Stimulated activated naive CD8-positive, alpha-beta T cell treated with anti-CD3 and anti-CD28 coated beads, Interleukin-15, Interleukin-2, amounts not matched to agents 100 U/mL and 50 U/mL, for 24 hours (primary cell): Measurements from ENCODE around the gene BCAR3.
A peak's percentile ranks its signal among the peaks of the same experiment; 100 is the strongest.
"Not testable (repeated sequence)": the region's sequence is repeated elsewhere in the genome, so short reads cannot be mapped to it uniquely, and the experiment has no call there.

ENCODE experiments used
- ATAC-seq: fragments of 150-1000 bp; cut with Tn5 transposase; one replicate; pipeline ENCODE4 v1.10.0; 2021
- DNase-seq: peaks from one replicate; pipeline ENCODE4 v3.0.0; 2021

BCAR3 gene

DNA sequence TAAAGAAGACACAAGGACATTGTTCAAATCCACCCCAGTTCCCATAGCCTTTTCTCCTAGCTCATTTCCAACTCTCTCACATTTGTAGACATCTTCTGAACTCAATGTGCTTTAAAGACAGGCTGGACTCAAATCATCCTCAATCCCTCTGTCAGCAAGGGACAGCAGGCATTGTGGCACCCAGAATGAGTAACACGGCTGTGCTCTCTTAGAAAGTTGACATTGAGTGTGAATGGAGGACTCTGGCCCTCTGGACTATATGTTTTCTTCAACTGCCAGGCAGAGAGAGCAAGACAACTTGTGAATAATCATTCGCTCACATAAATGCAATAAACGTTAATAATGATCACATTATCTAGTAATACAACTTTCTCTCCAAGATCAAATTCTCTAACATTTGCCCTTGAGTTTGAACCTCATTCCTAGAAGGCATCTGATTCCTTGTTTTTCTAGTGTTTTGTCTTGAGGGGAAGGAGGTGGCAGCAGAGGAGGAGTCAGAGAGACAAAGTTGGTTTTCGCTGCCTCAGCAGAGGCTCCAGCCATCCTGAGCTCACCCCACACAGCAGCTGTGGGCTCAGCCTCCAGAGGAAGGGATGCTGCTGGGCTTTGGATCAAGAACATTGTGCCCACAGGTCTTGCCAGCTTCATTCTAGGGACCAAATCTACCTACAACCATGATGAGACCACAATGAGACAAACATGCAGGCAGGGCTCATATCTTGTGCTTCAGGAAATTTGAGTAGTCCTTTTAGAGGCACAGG is 85.1 kb downstream of the BCAR3 start:
- no peak for ATAC-seq
- DNase-seq = no peak

DNA sequence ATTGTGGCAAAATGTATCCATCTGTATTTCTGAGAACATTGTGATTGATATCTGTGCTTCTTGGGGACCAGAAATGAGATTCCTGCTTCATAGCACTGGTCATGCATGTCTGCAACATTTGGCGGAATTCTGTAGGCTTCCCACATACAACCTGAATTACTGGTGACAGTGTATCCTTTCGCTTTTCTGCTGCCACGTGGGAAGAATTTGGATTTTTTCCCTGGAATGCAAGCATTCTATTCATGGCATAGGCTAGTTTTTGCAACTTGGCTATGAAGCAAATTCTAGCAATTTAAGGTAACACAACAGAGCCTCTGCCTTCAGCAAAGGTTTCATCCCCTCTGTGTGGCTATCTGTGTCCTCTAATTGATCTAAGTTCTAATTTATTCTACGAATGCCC is 85.9 kb downstream of the BCAR3 start:
- no peak for ATAC-seq
- no peak for DNase-seq

- ATAC-seq (no peak), DNase-seq (no peak)
Observed at GRCh38 chr1:93595266-93595665, 86.4 kb downstream of the BCAR3 start.

DNA sequence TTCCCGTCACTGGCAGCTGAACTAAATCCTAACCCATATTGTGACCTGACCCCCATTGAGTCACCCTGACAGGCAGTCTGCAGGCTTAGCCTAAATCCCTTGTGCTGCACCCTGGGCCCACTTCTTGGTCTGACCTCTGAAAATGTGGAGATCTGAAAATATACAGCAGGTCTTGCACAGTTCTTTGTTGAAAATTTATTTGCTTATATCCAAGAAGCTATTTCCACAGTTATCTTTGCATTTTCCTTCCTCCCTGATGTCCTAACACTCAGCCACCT is 87.1 kb downstream of the BCAR3 start:
- DNase-seq = no peak
- no peak for ATAC-seq

DNA sequence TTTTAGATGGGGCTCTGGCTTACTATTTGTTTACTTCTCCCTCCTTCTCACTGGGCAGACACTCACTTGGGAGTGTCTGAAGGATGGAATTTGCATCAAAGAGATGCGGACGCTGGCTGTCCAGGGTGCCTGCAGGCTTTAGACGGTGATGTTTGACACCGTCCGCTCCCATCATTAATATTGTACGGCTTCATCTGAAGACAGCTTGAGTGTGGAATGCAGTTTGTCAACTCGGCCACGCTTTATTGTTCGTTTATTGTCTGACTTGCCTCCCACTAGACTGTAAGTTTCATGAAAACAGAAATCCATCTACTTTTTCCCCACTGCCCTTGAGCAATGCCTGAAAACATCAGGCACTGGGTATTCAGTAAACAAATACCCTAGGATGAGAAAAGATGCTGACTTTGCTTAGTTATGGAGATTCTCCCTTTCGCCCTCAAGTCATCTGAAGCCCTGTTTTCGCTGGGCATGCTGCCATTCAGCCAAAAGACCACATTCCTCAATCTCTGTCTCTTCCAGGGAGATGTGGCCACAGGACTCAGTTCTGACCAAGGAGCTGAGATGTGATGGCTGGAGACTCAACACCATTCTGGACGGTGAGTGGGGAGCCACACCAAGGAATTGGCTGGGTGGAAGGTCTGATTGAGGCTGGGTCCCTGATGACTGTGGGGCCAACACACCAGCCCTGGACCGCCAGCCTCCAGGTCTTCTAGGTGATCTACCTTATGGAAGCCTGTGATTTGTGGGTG is 87.6 kb downstream of the BCAR3 start:
- DNase-seq (no peak), ATAC-seq (no peak)

DNA sequence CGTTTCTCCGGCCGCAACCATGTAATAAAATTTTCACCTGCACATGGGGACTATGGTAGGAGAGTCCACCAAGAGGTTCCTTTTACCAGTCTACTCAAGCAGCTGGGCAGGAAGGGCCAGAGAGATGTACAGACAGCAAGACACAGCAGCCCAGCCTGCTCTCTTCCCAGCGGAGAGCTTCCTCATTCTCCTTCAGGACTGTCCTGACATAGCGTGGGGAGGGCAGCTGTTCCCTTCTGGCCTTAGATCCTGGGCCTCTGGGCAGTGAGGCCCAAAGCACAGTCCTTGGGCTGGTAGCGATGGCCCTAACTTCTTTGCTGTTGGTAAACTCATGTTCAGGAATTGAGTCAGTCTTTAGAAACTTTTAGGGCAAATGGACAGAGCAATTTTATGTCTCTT is 89.1 kb downstream of the BCAR3 start:
- ATAC-seq = no peak

DNA sequence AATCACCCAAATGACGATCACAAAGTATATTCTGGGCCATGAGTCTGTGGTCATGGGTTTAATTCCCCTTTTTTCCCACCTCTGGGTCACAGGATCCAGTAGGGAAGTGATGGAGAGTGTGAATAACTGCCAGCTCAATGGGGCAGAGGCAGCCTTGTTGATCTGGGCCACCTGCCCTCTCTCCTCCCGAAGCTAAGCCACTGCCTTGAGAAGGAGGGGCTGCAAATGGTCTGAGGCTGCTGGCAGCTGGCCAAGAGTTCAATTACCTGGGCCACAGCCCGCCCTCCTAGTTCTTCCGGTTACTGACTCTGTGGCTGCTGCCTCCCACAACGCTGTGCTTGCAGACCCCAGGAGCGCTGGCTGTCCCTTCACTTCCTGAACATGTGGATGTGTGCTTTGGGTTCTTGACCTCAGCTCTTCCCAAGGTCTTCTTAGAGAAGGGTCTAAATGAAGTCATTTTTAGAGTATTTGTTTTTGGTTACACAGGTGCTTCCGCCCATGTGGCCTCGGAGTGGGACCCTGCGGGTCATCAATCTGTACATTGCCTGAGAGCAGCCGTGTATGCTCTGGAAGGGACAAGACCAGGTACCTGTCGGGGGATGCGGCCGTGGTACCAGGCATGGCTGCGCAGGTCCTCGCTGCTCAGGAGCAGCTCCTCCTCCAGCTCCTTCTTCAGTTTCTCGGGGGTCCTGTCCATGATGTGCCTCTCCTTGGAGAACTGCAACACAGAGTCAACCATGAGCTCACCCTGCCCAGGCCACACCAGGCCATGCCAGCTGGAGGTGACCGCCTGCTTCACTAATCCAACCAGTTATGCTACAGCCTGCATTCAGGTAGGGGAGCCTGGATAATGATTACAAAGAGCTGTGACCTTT is 89.7 kb downstream of the BCAR3 start:
- ATAC-seq (peak; percentile 35), DNase-seq (peak; percentile 50)

More for the DNA sequence above, 89.1 kb downstream of the BCAR3 start:
- DNase-seq = no peak

GRCh38 chr1:93591291-93591675 is 90.4 kb downstream of the BCAR3 start:
- ATAC-seq, DNase-seq: not testable (repeated sequence)

- DNase-seq = no peak
- no peak for ATAC-seq
Observed at GRCh38 chr1:93588955-93589354, 92.7 kb downstream of the BCAR3 start.

DNA sequence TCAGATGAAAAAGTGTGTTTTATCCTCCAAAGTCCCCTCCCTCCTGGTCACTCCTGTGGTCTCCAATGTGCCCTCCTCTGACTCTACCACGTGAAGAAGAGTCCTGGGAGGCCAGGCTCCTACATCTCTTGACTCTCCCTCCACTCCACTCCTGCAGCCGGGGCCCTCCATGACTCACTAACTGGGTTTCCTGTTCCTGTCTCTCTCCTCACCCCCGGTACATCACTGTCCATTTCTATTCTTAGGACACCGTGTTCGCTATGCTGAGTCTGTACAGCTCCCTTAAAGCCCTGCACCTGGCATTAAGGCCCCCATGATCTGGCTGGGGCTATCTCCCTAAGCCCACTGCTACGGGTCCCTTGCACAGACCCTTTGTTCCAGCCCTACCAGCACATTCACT is 93.4 kb downstream of the BCAR3 start:
- DNase-seq (no peak), ATAC-seq (no peak)

- ATAC-seq (no peak), DNase-seq (no peak)
Observed at GRCh38 chr1:93587354-93587753, 94.3 kb downstream of the BCAR3 start.

DNA sequence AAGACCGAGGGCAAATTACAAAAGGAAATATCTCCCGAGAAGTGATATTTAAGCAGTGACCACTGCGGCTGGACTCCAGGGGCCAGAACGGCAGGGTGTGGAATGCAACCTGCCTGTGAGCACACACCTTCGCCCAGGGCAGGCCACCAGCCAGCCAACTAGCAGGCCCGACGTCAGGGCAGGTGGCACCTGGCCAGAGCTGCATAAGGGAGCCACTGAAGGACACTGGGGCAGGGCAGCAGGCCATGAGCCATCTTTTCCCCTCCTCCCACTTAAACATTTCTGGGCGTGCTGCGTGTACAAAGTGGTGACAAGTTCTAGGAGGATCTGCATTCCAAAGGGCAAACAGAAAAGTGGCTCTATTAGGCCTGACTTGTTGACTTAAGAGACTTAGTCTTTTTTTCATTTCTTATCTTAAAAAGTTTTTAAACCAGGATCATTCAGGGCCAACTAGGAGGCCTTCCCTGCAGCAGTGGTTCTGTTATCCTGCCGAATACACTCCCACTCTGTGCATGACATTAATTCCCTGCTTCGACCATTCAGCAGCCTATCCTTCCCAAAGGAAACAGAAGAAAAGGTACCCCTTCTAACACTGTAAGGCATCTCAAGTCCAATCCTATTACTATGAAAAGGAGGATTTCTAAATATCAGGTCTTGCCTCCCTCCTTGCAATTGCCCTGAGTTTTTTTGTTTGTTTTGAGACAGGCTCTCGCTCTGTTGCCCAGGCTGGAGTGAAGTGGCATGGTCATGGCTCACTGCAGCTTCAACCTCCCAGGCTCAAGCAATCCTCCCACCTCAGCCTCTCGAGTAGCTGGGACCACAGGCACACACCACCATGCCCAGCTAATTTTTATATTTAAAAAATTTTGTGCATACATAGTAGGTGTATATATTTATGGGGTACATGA is 96.3 kb downstream of the BCAR3 start:
- ATAC-seq (no peak), DNase-seq (no peak)

- DNase-seq = no peak
- ATAC-seq = no peak
Observed at GRCh38 chr1:93584261-93585003, 97.2 kb downstream of the BCAR3 start.

- ATAC-seq = no peak
- no peak for DNase-seq
Observed at GRCh38 chr1:93581917-93582850, 99.5 kb downstream of the BCAR3 start.

GRCh38 chr1:93579891-93580290 is 101.7 kb downstream of the BCAR3 start:
- DNase-seq (no peak), ATAC-seq (no peak)

- ATAC-seq (no peak), DNase-seq (no peak)
Observed at GRCh38 chr1:93578911-93579825, 102.5 kb downstream of the BCAR3 start.

DNA sequence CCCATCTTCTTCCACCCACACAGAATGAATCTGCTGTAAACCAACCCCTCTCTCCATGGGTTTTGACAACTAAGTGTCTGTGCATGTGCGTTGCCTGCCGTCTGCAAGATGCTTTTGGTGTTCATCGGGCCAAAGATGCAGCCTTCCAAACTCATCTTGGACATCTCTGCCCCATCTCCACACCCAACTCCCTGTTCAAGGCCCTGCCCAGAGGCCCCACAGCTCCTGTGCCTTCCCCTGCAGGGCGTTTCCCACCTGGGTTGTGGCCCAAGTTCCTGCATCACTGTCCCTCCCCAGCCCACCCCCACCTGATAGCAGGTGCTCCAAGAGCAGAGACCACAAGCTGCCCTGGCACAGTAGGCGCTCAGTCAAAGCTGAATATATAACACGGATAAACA is 103.2 kb downstream of the BCAR3 start:
- ATAC-seq (no peak), DNase-seq (no peak)

DNA sequence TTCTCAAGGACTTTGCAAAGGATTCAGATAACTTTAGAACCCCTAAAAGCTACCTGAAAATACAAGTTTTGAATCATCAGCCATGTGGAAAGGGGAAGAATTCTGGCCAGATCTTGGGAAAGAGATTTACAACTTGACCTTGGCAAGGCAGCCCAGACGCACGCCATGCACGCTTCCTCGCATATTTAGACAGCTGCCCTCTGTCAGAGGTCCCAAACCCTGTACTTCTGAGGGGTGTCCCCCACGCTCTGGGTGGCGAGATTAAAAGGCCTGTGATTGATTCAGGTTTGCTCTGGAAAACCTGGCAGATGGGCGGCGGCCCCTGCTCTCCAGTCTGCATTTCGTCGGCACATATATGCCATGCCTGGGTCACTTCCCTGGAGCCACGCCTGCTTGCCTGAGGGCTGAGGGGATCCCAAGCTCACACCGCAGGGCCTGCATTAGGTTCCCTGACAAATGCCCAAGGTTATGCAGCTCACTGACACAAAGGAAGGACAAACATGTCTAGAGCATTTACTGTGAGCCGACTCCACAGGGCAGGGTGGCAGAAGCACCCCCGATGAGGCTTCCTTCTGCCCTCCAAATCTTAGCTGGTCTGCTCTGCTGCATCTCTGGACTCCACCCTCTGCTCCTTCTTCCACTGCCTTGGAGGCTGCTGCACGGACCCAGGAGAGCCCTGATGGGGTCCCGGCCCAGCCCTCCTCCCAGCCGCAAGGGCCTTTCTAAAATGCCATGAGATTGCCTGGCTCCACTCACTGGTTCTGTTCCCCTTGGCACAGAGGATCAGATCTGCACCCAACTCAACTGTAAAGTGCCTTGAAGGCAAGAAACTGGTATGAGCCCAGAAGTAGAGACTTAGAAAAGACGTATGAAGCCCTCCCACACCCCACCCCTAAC is 103.9 kb downstream of the BCAR3 start:
- no peak for DNase-seq
- no peak for ATAC-seq
